IMR-90 (cell line): ENCODE data around the gene LRP6. TPM values are rescaled to one million over a fixed set of nuclear protein-coding genes. Genes with fewer than 3 reads are reported as not detected.

Source experiments
- ATAC-seq: fragments of 200-7000 bp; cut with Tn5 transposase; 2 replicates; pipeline ENCODE4 v1.9.1; 2020; ENCODE audit warnings: low read depth, mild to moderate bottlenecking, moderate library complexity
- BruUV-seq: library from RNA; stranded (reverse); fragments of 400-500 nt; replicated peaks from 2 replicates; lab custom pipeline; 2021; lab: Mats Ljungman, UMichigan
- CTCF ChIA-PET: fragments of 300-600 bp; formaldehyde crosslinking; extraction: SDS; loops from one replicate; lab custom pipeline; 2021; ENCODE audit warnings: antibody characterized with exemption; lab: Yijun Ruan, JAX
- POLR2A ChIA-PET: fragments of 300-600 bp; sonication (Branson Sonifier 250); formaldehyde crosslinking; loops from one replicate; lab custom pipeline; 2022; ENCODE audit warnings: antibody characterized with exemption; ENCODE audit not compliant: unreplicated experiment; lab: Charles Lee
- DNase-seq: peaks from one replicate; pipeline ENCODE4 v3.0.0; 2013
- H2AFZ ChIP-seq: replicated peaks from 2 replicates; pipeline ENCODE3; 2013; ENCODE audit warnings: low read length, mild to moderate bottlenecking; ENCODE audit not compliant: poor library complexity
- H2AK5ac ChIP-seq: 2 replicates; pipeline ENCODE4 v1.6.1; 2013; ENCODE audit warnings: low read depth, low read length, inconsistent platforms
- H2AK9ac ChIP-seq: replicated peaks from 2 replicates; pipeline ENCODE3; 2013; ENCODE audit warnings: mild to moderate bottlenecking, low read depth, low read length, moderate library complexity; ENCODE audit not compliant: poor library complexity
- H2BK120ac ChIP-seq: 2 replicates; pipeline ENCODE4 v1.6.1; 2013; ENCODE audit warnings: low read depth, low read length, inconsistent platforms
- H2BK15ac ChIP-seq: 3 replicates; pipeline ENCODE4 v1.6.1; 2013; ENCODE audit warnings: low read depth, low read length, inconsistent platforms
- H2BK20ac ChIP-seq: 2 replicates; pipeline ENCODE4 v1.6.1; 2013; ENCODE audit warnings: low read depth, mild to moderate bottlenecking, inconsistent platforms, low read length, moderate library complexity
- H2BK5ac ChIP-seq: 2 replicates; pipeline ENCODE4 v1.6.1; 2013; ENCODE audit warnings: mild to moderate bottlenecking, low read depth, low read length, inconsistent platforms; ENCODE audit not compliant: poor library complexity, severe bottlenecking
- H3K14ac ChIP-seq: replicated peaks from 2 replicates; pipeline ENCODE4 v1.6.1; 2013; ENCODE audit warnings: low read depth, low read length, inconsistent platforms
- H3K18ac ChIP-seq: 2 replicates; pipeline ENCODE4 v1.6.1; 2013; ENCODE audit warnings: low read depth, low read length, control low read depth
- H3K23ac ChIP-seq: 2 replicates; pipeline ENCODE4 v1.6.1; 2013; ENCODE audit warnings: low read depth, low read length, inconsistent platforms
- H3K27ac ChIP-seq: 2 replicates; pipeline ENCODE4 v1.5.1; 2013; ENCODE audit warnings: mild to moderate bottlenecking, control low read depth, low read length; ENCODE audit not compliant: insufficient read depth
- H3K27me3 ChIP-seq: 2 replicates; pipeline ENCODE4 v1.6.1; 2013; ENCODE audit warnings: low read length; ENCODE audit not compliant: control insufficient read depth, insufficient read depth
- H3K36me3 ChIP-seq: 2 replicates; pipeline ENCODE4 v1.6.1; 2013; ENCODE audit warnings: low read length, mixed read lengths; ENCODE audit not compliant: control insufficient read depth, insufficient read depth
- H3K4ac ChIP-seq: 2 replicates; pipeline ENCODE4 v1.6.1; 2013; ENCODE audit warnings: low read depth, low read length, inconsistent platforms
- H3K4me1 ChIP-seq: 2 replicates; pipeline ENCODE4 v1.6.1; 2013; ENCODE audit warnings: low read length, mixed read lengths; ENCODE audit not compliant: control insufficient read depth, insufficient read depth
- H3K4me2 ChIP-seq: 2 replicates; pipeline ENCODE4 v1.6.1; 2013; ENCODE audit warnings: low read depth, mild to moderate bottlenecking, control low read depth, low read length, moderate library complexity
- H3K4me3 ChIP-seq: 2 replicates; pipeline ENCODE4 v1.5.1; 2013; ENCODE audit warnings: low read depth, mild to moderate bottlenecking, control low read depth, low read length, moderate library complexity; ENCODE audit not compliant: insufficient read depth
- H3K56ac ChIP-seq: 2 replicates; pipeline ENCODE4 v1.6.1; 2013; ENCODE audit warnings: low read length, inconsistent platforms; ENCODE audit not compliant: insufficient read depth; ENCODE audit errors: extremely low read depth
- H3K79me1 ChIP-seq, 2 experiments: 2 replicates each; pipeline ENCODE4 v1.6.1; 2013; ENCODE audit warnings: low read length in 2 of 2, inconsistent platforms in 1 of 2, low read depth in 1 of 2
- H3K9ac ChIP-seq: 2 replicates; pipeline ENCODE4 v1.6.1; 2013; ENCODE audit warnings: low read depth, low read length, control low read depth
- H3K9me1 ChIP-seq: 2 replicates; pipeline ENCODE4 v1.6.1; 2013; ENCODE audit warnings: low read length, inconsistent platforms; ENCODE audit not compliant: insufficient read depth
- H3K9me3 ChIP-seq: 2 replicates; pipeline ENCODE4 v1.6.1; 2013; ENCODE audit warnings: low read length; ENCODE audit not compliant: control insufficient read depth, insufficient read depth
- H4K20me1 ChIP-seq: 2 replicates; pipeline ENCODE4 v1.6.1; 2013; ENCODE audit warnings: low read length, inconsistent platforms; ENCODE audit not compliant: insufficient read depth
- H4K5ac ChIP-seq: 2 replicates; pipeline ENCODE4 v1.6.1; 2013; ENCODE audit warnings: mild to moderate bottlenecking, low read depth, low read length, control low read depth
- H4K8ac ChIP-seq, 2 experiments: 2 replicates each; pipeline ENCODE4 v1.6.1; 2013; ENCODE audit warnings: low read depth in 2 of 2, low read length in 2 of 2, control low read depth in 1 of 2, inconsistent platforms in 1 of 2
- H4K91ac ChIP-seq: 2 replicates; pipeline ENCODE4 v1.6.1; 2013; ENCODE audit warnings: low read depth, low read length, inconsistent platforms; ENCODE audit not compliant: insufficient read depth
- CHD1 ChIP-seq: IDR thresholded peaks from 2 replicates; pipeline ENCODE4 v1.6.1; 2012; ENCODE audit warnings: low read depth, low read length, improper control_type of control experiment
- CTCF ChIP-seq: conservative IDR thresholded peaks from 2 replicates; pipeline ENCODE4 v1.5.1; 2012; ENCODE audit warnings: mild to moderate bottlenecking, low read depth, low read length, improper control_type of control experiment
- FOS ChIP-seq: fragments of 150-350 bp; IDR thresholded peaks from 2 replicates; pipeline ENCODE4 v1.6.1; 2016; ENCODE audit warnings: low read depth, low read length
- MAFK ChIP-seq: IDR thresholded peaks from 2 replicates; pipeline ENCODE4 v1.6.1; 2012; ENCODE audit warnings: low read depth, low read length, improper control_type of control experiment
- RFX5 ChIP-seq: IDR thresholded peaks from 2 replicates; pipeline ENCODE4 v1.8.0; 2012; ENCODE audit warnings: low read depth, mild to moderate bottlenecking, low read length, moderate library complexity
- SMC3 ChIP-seq: fragments of 150-350 bp; IDR thresholded peaks from 2 replicates; pipeline ENCODE4 v1.6.1; 2016; ENCODE audit warnings: low read depth, mild to moderate bottlenecking, antibody characterized with exemption, low read length, moderate library complexity
- USF2 ChIP-seq: fragments of 150-350 bp; IDR thresholded peaks from 2 replicates; pipeline ENCODE4 v1.6.1; 2017; ENCODE audit warnings: mild to moderate bottlenecking, antibody characterized with exemption, low read length, low read depth
- WGBS, 2 experiments: methylation state at CpG; one replicate each; pipeline versions ENCODE4 v1.1.5 to v1.1.7; 2013; ENCODE audit warnings: missing lambda C conversion rate in 2 of 2; ENCODE audit not compliant: insufficient read length in 1 of 2; ENCODE audit errors: extremely low coverage in 2 of 2; 5-methylcytosine and 5-hydroxymethylcytosine counted together
- dilution Hi-C: fragments of 300-500 bp; cut with HindIII; formaldehyde crosslinking; loops from one replicate; pipeline ENCODE4 v1.14.3; 2018; ENCODE audit warnings: low sequenced_read_pairs; ENCODE audit not compliant: unreplicated experiment
- in situ Hi-C: fragments of 300-500 bp; cut with MboI; formaldehyde crosslinking; loops from 3 replicates; pipeline ENCODE4 v1.14.3; 2019; ENCODE audit warnings: low sequenced_read_pairs, inconsistent platforms, mixed read lengths
- intact Hi-C: fragments of 100-400 bp; cut with micrococcal nuclease; formaldehyde crosslinking; loops from 2 replicates; pipeline ENCODE4 v1.10.0; 2022
- polyA plus RNA-seq, 3 experiments: library from polyadenylated mRNA; depleted of rRNA; stranded (reverse); fragments of >200 nt; gene quantifications; 2 replicates each; pipeline ENCODE4 v1.2.3, GENCODE V29; 2012; ENCODE audit warnings: low replicate concordance in 1 of 3
- total RNA-seq: library from RNA; depleted of rRNA; stranded (reverse); fragments of >200 nt; gene quantifications from 2 replicates; pipeline ENCODE4 v1.2.3, GENCODE V29; 2012

Gene LRP6
- total and polyA plus RNA-seq, 2 of the 4 experiments (the other 2 are of a cell fraction) = 14.2 to 32.1 TPM

- H3K4me1 ChIP-seq = peaks cover 7% of the 10 kb centered on the region
- no peak overlapping the region for H3K9ac ChIP-seq
- H2BK5ac ChIP-seq = no peak overlapping the region
- H2AK5ac ChIP-seq = no peak overlapping the region
- no peak overlapping the region for H3K56ac ChIP-seq
- no peak overlapping the region for H3K4me2 ChIP-seq
- H2BK15ac ChIP-seq = no peak overlapping the region
- no peak overlapping the region for H4K5ac ChIP-seq
- no peak overlapping the region for H2BK120ac ChIP-seq
- CTCF ChIA-PET = interaction anchor here (0.9 kb wide), 1 partner anchor 15 kb away, joined by 7 read pairs; the partner anchor contains the start of gene LRP6
- POLR2A ChIA-PET = no interaction called here
- H4K91ac ChIP-seq = no peak overlapping the region
- 0 out of 2 replicates have a peak overlapping the region, but pooled peaks have one; percentile 8 for H3K14ac ChIP-seq
- H3K18ac ChIP-seq = no peak overlapping the region
- no peaks in the 10 kb centered on the region for H3K79me1 ChIP-seq
- no peaks in the 10 kb centered on the region for H4K20me1 ChIP-seq
- TF ChIP-seq RFX5 (no peak), FOS (no peak), SMC3 (no peak), MAFK (no peak), CTCF (no peak), USF2 (no peak), CHD1 (no peak)
- H3K9me1 ChIP-seq = peaks cover 3% of the 10 kb centered on the region; the same call in 1 of the 2 replicates
- peaks cover 6% of the 10 kb centered on the region for H3K9me3 ChIP-seq
- no peak for ATAC-seq
- H3K4me3 ChIP-seq = no peak overlapping the region
- H3K4ac ChIP-seq = no peak overlapping the region
- DNase-seq = no peak
- dilution Hi-C loops (no loop called here), intact Hi-C loops (no loop called here), in situ Hi-C loops (no loop called here)
- no peak overlapping the region for H3K27ac ChIP-seq
- H3K27me3 ChIP-seq = no peaks in the 10 kb centered on the region
- H4K8ac ChIP-seq = no peak overlapping the region
- H2BK20ac ChIP-seq = no peak overlapping the region
- no TSS peak for BruUV-seq
- no peak overlapping the region for H2AK9ac ChIP-seq
- no peaks in the 10 kb centered on the region for H3K36me3 ChIP-seq
- no CpG with 5 or more reads among the region's 1 CpG for WGBS, 2 experiments
- no peak overlapping the region for H2AFZ ChIP-seq
- no peak overlapping the region for H3K23ac ChIP-seq
Measured at GRCh38 chr12:12281134-12281533, 14.3 kb upstream of the LRP6 start.
